ENCODE results near the gene JARID2. TPM values are rescaled to one million over a fixed set of nuclear protein-coding genes. Genes with fewer than 3 reads are reported as not detected.

The JARID2 gene
- polyA plus RNA-seq, 1 donor (not counting 4 experiments of a cell fraction or from before 2014, with no cell fraction given): 11.0 TPM

GRCh38 chr6:15475872-15476271, 230.0 kb downstream of the JARID2 start:
- Histone ChIP-seq H4K20me1 (ENCODE audit: control insufficient read depth, extremely low read depth, insufficient read depth, low read length) (peaks cover 3% of the 10 kb centered on the region), H3K27ac (ENCODE audit: control insufficient read depth, insufficient read depth, low read length) (no peak overlapping the region), H3K4me1 (ENCODE audit: control insufficient read depth, extremely low read depth, insufficient read depth, low read length) (peaks cover 21% of the 10 kb centered on the region), H2AFZ (ENCODE audit: control insufficient read depth, low read length) (no peak overlapping the region), H3K9ac (ENCODE audit: control insufficient read depth, extremely low read depth, insufficient read depth, low read length) (no peak overlapping the region), H3K27me3 (ENCODE audit: control insufficient read depth, extremely low read depth, insufficient read depth, low read length) (no peaks in the 10 kb centered on the region), H3K9me3 (ENCODE audit: control insufficient read depth, low read depth, low read length) (no peaks in the 10 kb centered on the region), H3K4me3 (ENCODE audit: control insufficient read depth in 2 of 3, extremely low read depth in 1 of 3, insufficient read depth in 2 of 3, low read depth in 1 of 3, low read length in 3 of 3) (no peak overlapping the region), H3K4me2 (ENCODE audit: control insufficient read depth, extremely low read depth, insufficient read depth, low read depth, low read length) (no peak overlapping the region), H3K36me3 (ENCODE audit: control insufficient read depth in 2 of 2, extremely low read depth in 1 of 2, insufficient read depth in 2 of 2, low read length in 2 of 2) (peaks cover 5 to 8% of the 10 kb centered on the region in 2 experiments), H3K79me2 (ENCODE audit: control insufficient read depth, insufficient read depth, low read length) (peaks cover 26% of the 10 kb centered on the region), H3K9me1 (ENCODE audit: control insufficient read depth, extremely low read depth, insufficient read depth, low read length) (peaks cover 2% of the 10 kb centered on the region)
- no peak for DNase-seq (ENCODE audit: low read depth, low spot score)
- FAIRE-seq: no peak
- TF ChIP-seq CTCF (optimal IDR thresholded peaks at IDR 0.05 in 1 of 3, IDR thresholded peaks at IDR 0.05 in 1 of 3, conservative IDR thresholded peaks at IDR 0.05 in 1 of 3; ENCODE audit: extremely low read depth in 1 of 3, insufficient read depth in 2 of 3, low read length in 3 of 3) (no peak), EZH2 (IDR thresholded peaks at IDR 0.05; ENCODE audit: low read length) (no peak)
- dilution Hi-C loops (cut with MboI; ENCODE audit: extremely low pct_ligation_motif_present, low sequenced_read_pairs): no loop called here

- H2AFZ ChIP-seq (ENCODE audit: control insufficient read depth, low read length): no peak overlapping the region
- no peak for FAIRE-seq
- H3K4me1 ChIP-seq (ENCODE audit: control insufficient read depth, extremely low read depth, insufficient read depth, low read length): peaks cover 21% of the 10 kb centered on the region
- no peaks in the 10 kb centered on the region for H3K27me3 ChIP-seq (ENCODE audit: control insufficient read depth, extremely low read depth, insufficient read depth, low read length)
- H3K79me2 ChIP-seq (ENCODE audit: control insufficient read depth, insufficient read depth, low read length): peaks cover 27% of the 10 kb centered on the region
- H3K9ac ChIP-seq (ENCODE audit: control insufficient read depth, extremely low read depth, insufficient read depth, low read length): no peak overlapping the region
- DNase-seq (ENCODE audit: low read depth, low spot score): no peak
- peaks cover 2% of the 10 kb centered on the region for H3K9me1 ChIP-seq (ENCODE audit: control insufficient read depth, extremely low read depth, insufficient read depth, low read length)
- H3K4me3 ChIP-seq (ENCODE audit: control insufficient read depth in 2 of 3, extremely low read depth in 1 of 3, insufficient read depth in 2 of 3, low read depth in 1 of 3, low read length in 3 of 3): no peak overlapping the region
- dilution Hi-C loops (cut with MboI; ENCODE audit: extremely low pct_ligation_motif_present, low sequenced_read_pairs): no loop called here
- TF ChIP-seq CTCF (optimal IDR thresholded peaks at IDR 0.05 in 1 of 3, IDR thresholded peaks at IDR 0.05 in 1 of 3, conservative IDR thresholded peaks at IDR 0.05 in 1 of 3; ENCODE audit: extremely low read depth in 1 of 3, insufficient read depth in 2 of 3, low read length in 3 of 3) (no peak), EZH2 (IDR thresholded peaks at IDR 0.05; ENCODE audit: low read length) (no peak)
- no peak overlapping the region for H3K4me2 ChIP-seq (ENCODE audit: control insufficient read depth, extremely low read depth, insufficient read depth, low read depth, low read length)
- H3K9me3 ChIP-seq (ENCODE audit: control insufficient read depth, low read depth, low read length): no peaks in the 10 kb centered on the region
- peaks cover 5 to 8% of the 10 kb centered on the region in 2 experiments for H3K36me3 ChIP-seq (ENCODE audit: control insufficient read depth in 2 of 2, extremely low read depth in 1 of 2, insufficient read depth in 2 of 2, low read length in 2 of 2)
- no peak overlapping the region for H3K27ac ChIP-seq (ENCODE audit: control insufficient read depth, insufficient read depth, low read length)
- peaks cover 3% of the 10 kb centered on the region for H4K20me1 ChIP-seq (ENCODE audit: control insufficient read depth, extremely low read depth, insufficient read depth, low read length)
These were observed 230.9 kb downstream of the JARID2 start for GRCh38 chr6:15476631-15477380.

Data from keratinocyte (primary cell).